GM21515 (cell line): ENCODE measurements around the gene RASGRP4.
"Not testable (repeated sequence)": the region's sequence is repeated elsewhere in the genome, so short reads cannot be mapped to it uniquely, and the experiment has no call there.

Experiments used
- ATAC-seq: cut with Tn5 transposase; IDR thresholded peaks from one replicate; pipeline ENCODE4 v1.9.1; 2021; ENCODE audit not compliant: unreplicated experiment

RASGRP4 gene

DNA sequence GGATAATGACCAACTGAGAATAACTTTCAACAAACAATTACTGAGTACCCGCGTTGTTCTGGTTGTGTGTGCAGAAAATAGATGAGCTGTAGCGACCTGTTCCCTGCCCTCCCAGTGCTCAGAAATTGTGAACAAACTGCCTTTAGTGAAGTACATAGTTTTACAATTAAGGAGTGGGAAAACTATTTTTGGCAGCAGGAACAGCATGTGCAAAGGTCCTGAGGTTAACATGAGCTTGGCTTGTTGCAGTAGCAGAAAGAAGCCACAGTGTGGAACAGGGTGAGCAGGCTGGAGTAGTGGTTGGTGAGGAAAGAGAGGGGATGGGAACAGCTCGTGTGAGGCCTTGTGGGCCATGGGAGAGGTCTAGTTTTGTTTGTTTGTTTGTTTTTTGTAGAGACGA is 23.5 kb upstream of the RASGRP4 start:
- no peak for ATAC-seq

DNA sequence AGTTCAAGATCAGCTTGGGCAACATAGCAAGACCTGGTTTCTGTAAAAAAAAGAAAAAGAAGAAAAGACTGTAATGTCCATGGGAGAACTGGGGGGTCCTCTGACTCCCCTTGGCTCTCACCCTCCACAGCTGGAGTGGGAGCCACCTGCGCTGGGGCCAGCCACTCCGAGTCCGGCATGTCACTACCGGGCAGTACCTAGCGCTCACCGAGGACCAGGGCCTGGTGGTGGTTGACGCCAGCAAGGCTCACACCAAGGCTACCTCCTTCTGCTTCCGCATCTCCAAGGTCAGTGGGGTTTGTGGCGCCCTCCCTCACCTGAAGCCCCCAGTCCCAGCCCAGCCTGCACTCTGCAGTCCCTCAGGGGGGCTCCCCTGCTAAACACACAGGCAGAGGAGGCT is 22.2 kb upstream of the RASGRP4 start:
- ATAC-seq = no peak

DNA sequence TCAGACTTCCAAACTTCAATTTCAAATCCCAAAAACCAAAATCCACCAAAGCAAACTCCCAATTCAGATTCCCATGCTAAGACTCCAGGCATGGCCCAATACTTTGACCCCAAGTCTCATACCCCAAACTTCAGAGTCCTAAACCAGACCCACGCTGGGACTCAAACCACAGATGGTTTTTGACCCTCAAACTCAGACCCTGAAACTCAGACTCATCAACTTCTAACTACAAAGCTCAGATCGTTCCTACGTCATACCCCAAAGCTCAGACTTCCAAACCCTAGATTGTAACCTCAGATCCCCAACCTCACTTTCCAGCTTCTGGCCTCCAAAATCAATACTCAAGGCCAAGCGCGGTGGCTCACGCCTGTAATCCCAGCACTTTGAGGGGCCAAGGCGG is 19.3 kb upstream of the RASGRP4 start:
- no peak for ATAC-seq

DNA sequence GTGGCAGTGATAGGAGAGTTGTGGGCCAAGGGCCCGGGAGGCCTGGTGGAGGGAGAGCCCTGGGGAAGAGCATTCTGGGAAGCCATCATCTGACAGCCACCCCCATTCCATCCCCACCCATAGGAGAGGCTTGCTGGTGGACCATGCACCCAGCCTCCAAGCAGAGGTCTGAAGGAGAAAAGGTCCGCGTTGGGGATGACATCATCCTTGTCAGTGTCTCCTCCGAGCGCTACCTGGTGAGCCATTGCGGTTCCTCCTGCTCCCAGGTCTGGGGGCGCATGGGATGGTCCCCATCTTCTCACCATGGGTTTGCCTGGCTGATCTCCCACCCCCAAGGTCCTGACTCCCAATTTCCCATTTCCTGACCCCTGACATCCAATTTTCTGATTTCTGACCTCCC is 18.0 kb upstream of the RASGRP4 start:
- no peak for ATAC-seq

DNA sequence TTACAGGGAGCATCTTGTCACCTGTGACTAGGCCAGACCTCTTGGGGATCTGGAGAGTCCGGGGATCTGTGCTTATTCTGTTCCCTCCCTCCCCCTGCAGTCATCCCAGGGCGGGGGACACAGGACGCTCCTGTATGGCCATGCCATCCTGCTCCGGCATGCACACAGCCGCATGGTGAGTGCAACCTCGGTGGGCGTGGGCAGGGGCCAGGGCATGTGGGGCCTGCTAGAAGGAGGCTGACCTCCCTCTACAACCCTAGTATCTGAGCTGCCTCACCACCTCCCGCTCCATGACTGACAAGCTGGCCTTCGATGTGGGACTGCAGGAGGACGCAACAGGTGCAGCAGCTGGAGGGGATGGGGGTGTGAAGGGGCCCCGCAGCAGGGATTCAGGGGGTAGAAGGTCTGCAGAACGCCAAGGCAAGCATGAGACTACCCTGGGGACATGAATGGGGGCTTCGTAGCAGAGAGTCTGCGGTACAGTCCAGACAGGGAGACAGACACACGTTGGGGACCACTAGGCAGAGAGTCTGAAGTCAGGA is 17.5 kb upstream of the RASGRP4 start:
- no peak for ATAC-seq

DNA sequence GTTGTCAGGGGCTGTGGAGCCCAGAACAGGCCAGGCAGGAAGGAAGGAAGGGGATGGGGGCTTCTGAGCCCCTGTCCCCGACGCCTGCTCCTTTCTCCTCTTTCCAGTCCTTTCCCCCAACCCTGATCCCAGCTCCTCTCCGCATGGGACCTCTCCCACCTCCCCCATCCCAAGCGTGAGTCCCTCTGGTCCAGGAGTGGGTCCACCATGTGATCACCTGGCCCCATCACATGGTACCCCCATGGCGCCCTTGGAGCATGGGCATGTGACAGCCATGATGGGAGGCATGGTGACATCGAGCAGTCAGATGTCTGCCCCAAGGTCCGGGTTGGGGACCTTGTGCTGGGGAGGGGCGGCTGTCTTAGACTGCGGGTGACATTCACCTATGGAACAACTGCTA is 16.7 kb upstream of the RASGRP4 start:
- no peak for ATAC-seq

DNA sequence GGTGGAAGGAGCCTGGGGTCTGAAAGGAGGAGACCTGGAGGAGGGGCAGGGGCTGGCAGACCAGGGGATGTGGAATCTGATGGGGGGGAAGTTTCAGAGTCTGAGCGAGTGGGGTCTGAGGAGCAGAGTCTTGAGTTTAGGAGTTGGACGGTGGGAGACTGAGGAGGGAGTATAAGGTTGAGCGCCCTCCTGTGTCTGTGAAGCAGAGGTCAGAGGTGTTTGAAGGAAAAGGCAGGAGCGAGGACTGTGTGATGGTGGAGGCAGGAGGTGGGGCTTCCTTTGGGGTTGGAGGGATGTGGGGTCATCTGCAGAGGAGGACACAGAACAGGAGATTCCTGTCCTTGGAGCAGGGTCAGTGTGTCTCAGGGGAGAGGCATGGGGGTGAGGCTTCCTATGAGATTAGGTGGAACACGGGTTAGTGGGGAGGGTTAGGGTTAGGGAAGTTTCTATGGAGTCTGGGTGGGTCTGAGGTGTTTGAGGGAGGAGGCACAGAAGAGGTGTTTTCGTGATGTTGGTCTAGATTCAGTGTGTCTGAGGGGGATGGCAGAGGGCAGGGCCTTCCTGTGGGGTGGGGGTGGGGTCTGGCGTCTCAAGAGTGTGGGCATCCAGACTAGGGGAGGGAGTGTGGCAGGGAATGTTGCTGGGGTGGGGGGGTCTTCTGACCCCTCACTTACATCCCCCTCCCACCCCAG is 15.8 kb upstream of the RASGRP4 start:
- no peak for ATAC-seq

DNA sequence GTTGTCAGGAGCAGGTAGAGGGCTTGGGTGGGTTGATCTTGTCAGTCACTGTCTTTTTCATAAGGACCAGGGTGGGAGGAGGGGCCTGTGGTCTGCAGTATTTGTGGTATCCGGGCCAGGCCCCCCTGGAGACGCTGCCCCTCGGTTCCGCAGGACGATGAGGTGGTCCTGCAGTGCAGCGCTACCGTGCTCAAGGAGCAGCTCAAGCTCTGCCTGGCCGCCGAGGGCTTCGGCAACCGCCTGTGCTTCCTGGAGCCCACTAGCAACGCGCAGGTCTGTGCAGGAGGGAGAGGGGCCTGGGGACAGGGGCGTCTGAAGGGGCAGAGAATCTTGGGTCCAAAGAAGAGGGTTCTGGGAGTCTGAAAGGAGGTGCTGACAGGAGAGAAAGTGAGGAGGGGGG is 14.6 kb upstream of the RASGRP4 start:
- no peak for ATAC-seq

DNA sequence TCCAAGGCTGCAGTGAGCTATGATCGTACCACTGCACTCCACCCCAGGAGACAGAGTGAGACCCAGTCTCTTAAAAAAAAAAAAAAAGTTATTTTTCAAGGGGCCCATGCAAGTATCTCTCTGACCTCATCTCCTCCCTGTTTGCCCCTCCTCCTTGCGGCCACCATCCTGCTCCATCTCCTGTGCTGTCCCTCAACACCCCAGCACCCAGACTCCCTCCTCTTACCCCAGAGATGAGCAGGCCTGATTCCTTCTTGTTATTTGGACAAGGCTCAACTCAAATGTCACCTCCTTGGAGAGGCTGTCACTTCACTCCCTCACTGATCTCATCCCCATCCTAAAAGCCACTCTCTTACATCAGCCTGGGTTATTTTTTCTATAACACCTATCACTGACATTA is 11.9 kb upstream of the RASGRP4 start:
- ATAC-seq = no peak

DNA sequence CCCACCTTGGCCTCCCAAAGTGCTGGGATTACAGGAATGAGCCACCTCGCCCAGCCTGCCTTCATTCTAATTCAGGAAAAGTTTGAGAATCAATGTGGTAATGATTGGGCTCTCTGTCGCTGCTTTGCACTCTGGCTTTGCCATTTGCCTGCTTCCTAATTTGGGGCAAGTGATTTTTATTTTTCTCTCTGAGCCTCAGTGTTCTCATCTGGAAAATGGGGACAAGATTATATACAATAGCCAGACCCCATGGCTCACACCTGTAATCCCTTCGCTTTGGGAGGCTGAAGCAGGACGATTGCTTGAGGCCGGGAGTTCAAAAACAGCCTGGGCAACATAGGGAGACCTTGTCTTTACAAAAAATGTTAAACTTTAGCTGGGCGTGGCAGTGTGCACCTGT is 11.3 kb upstream of the RASGRP4 start:
- ATAC-seq = no peak

DNA sequence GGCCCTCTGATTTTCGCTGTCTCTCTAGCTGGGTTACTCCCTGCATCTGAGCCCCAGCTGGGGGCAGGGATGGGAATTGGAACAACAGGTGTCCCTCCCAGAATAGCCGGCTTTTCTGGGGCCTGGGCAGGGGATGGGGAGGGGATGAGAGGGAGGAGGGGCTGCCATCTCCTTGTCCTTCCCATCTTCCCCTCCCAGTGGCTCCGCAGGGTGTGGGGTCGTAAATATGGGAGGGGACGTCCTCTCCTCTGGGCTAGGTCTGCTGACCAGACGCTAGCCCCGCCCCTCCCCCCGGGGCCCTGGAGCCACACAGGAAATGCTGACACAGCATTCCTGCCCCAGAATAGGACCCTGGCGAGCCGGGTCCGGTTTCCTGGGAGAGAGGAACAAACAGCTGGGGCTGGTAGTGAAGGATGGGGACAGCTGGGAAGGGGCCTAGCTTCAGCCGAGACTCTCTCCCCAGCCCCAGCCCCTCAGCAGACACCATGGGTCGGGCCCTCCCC is 8.6 kb upstream of the RASGRP4 start:
- no peak for ATAC-seq

DNA sequence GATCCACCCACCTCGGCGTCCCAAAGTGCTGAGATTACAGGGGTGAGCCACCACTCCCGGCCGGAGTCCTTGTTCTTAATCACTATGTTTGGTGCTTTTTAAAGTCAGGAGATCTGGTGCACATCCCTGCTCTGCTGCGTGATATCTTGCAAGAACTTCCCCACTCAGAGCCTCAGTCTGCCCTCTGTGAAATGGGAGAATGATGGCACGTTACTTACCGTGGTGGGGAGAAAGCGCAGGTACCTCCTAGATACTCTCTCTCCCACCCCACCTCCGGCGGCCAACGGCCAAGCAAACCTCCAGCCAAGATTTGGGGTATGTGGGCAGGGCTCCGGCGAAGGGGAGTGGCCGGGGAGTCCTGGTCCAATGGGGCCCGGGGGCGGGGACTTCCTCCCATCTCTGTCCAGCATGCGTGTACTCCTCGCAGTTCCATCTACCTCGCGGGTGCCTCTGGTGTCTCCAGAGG is 7.3 kb upstream of the RASGRP4 start, which contains the start of gene RYR1:
TSS of gene RYR1 (plus strand) at position 424 of the 466 bp plus-strand sequence. CDS start 139 bp downstream, outside the sequence.
- no peak for ATAC-seq

DNA sequence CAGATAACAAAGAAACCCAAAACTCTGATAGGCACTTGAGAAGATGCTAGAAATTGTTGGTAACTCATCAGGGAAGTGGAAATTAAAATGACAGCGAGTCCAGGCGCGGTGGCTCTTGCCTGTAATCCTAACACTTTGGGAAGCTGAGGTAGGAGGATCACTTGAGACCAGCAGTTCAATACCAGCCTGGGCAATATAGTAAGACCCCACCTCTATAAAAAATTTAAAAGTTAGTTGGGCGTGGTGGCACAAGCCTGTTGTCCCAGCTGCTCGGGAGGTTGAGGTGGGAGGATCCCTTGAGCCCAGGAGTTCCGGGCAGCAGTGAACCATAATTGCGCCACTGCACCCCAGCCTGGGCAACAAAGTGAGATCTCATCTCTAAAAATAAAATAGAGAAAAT is 4.9 kb upstream of the RASGRP4 start:
- ATAC-seq = no peak

DNA sequence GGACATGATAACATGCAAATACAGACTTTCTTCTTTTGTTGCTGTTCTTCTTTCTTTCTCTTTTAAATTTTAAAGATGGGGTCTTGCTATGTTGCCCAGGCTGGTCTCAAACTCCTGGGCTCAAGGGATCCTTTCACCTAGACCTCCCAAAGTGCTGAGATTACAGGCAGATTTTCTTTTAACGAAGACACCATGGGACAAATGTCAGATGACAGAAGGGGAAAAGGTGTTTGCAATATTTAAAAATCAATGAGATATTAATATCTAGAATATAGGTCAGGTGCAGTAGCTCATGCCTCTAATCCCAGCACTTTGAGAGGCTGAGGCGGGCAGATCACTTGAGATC is 3.8 kb upstream of the RASGRP4 start:
- ATAC-seq = no peak

DNA sequence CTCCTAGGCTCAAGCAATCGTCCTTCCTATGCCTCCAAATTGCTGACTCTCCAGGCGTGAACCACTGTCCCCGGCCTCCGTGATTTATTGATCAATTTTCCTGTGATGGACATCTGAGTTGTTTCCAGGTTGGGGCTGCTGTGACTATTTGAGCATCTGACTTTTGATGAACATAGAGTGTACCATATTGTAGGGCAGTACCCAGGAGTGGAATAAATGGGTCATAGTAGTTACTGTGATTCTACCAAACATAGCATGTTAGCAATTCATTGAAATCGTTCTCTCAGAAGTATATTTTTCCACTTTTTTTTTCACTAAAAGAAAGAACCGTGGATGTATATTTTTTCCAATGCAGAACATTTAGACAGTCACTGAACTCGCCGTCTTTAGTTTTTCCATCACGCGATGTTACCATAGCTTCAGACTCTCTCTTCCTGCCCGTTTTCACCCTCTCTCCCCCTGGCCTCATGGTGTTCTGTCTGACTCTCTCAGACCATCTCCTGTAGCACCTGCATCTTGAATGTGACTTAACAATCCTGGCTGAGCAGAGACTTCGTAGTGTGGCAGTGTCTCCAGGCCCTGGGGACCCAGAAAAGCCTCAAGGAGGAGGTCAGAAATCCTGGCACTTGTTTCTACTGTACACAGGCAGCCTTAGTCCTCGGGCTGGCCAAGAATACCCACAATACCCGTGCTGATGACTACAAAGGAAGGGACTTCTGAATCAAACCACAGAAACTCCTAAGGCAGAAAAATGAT is 3.2 kb upstream of the RASGRP4 start:
- no peak for ATAC-seq

DNA sequence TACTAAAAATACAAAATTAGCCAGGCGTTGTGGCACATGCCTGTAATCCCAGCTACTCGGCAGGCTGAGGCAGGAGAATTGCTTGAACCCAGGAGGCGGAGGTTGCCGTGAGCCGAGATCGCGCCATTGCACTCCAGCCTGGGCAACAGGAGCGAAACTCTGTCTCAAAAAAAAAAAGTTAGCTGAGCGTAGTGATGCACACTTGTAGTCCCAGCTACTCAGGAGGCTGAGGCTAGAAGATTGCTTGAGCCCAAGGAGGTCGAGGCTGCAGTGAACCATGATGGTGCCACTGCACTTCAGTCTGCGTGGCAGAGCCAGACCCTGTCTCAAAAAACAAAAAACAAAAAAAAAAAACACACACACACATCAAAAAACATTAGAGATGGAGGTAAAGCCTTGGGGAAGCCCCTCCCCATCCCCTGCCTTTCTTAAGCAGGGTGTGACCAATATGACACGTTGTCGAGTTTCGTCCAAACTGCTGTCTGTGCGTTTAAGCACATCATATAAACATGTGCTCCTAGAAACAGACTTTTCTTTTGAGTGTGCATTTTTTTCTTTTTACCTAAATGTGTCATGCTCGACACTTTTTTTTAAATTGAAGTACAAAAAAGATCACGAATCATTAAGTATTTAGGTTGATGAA is 1.1 kb upstream of the RASGRP4 start:
- not testable (repeated sequence) for ATAC-seq

DNA sequence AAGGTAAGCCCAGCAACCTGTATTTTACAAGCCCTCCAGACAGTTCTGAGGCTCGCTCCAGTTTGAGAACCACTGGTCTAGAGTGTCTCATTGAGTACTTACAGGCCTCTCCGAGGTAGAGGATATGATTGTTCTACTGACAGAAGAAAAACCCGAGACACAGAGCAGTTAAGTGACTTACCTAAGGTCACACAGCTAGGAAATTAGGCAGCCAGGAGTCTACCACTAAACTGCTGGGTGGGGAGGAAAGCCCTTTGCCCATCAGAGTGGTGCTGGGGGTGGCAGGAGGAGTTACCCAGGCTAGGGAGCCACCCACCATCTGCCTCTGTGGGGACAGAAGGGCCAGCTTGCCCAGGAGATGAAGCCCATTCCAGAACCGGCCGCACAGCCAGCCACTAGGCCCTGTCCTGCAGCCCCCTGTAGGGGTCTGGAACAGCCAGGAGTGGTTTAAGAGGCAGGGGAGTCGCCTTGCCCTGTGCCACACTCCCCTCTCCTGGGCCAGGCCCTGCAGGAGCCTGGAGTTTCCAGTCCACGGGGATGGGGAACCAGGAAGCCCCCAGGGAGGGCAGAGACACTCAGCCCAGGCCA is 703 bp downstream of the RASGRP4 start:
- no peak for ATAC-seq

DNA sequence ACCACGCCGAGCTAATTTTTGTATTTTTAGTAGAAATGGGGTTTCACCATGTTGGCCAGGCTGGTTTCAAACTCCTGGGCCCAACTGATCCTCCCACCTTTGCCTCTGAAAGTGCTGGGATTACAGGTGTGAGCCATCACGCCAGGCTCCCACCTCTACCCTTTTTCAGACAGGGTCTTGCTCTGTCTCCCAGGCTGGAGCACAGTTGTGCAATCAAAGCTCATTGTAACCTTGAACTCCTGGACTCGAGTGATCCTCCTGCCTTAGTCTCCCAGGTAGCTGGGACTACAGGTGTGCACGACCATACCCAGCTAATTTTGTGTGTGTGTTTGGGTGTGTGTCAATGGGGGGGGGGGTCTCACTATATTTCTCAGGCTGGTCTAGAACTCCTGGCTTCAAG is 1.7 kb downstream of the RASGRP4 start:
- no peak for ATAC-seq

DNA sequence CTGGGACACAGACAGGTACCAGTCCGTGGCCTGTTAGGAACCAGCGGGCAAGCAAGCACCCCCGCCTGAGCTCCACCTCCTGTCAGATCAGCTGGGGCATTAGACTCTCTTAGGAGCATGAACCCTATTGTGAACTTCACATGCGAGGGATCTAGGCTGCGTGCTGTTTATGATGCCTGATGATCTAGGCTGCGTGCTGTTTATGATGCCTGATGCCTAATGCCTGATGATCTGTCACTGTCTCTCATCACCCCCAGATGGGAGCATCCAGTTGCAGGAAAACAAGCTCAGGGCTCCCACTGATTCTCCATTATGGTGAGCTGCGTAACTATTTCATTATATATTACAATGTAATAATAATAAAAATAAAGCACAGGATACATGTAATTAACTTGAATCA is 3.6 kb downstream of the RASGRP4 start:
- no peak for ATAC-seq

DNA sequence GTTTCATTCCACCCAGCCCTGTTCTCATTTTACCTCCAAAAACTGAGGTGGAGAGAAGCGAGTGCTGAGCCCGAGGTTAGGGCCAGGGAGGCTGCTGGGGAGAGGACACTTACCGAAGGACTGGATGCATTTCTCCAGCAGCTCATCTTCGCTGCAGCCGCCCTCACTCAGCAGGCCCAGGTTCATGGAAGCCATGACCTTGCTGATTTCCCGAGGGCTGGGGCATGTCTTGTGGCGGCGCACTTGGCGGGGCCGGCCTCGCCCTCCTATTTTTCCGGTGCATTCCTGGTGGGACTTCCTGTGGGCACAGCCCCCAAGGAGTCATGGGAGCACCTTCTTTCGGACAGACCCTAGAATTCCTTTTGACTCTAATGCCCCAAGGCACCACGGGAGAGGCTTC is 4.2 kb downstream of the RASGRP4 start:
- ATAC-seq = no peak

DNA sequence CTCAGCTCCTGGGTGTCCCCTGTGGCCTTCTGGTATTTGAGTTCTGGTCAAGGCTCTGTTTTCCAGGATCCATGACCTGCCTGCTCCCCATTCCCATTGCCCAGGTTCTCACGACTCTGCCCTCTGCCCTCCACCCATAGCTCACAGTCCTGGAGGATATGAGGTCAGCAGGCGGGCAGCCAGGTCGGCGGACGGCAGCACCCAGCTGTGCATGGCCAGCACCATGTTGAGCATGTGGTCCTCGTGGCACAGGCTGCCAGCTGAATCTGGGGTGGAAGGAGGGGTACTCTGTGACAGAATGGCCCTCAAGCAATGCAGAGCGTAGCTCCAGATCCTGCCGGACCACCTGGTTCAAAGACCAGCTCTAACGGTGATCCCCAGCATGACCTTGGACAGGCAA is 5.1 kb downstream of the RASGRP4 start:
- no peak for ATAC-seq
